Hindlimb muscle (tissue), 1 donor: ENCODE measurements around the gene DTWD1. TPM values are rescaled to one million over a fixed set of nuclear protein-coding genes. Genes with fewer than 3 reads are reported as not detected.
"Not testable (repeated sequence)": the region's sequence is repeated elsewhere in the genome, so short reads cannot be mapped to it uniquely, and the experiment has no call there.

Source experiments
- DNase-seq: peaks from one replicate; pipeline ENCODE4 v3.0.0-alpha.2; 2013
- polyA plus RNA-seq: library from polyadenylated mRNA; unstranded; fragments of 120-200 nt; gene quantifications from one replicate; pipeline ENCODE4 v1.2.1, GENCODE V29; 2013; ENCODE audit not compliant: insufficient read length

The DTWD1 gene
- polyA plus RNA-seq, 1 donor = 23.7 TPM

- DNase-seq = no peak
Measured at GRCh38 chr15:49646891-49647290, 26.0 kb downstream of the DTWD1 start.

GRCh38 chr15:49649987-49650386 lies 29.1 kb downstream of the DTWD1 start:
- DNase-seq = no peak

- no peak for DNase-seq
Measured at GRCh38 chr15:49650676-49651075, 29.8 kb downstream of the DTWD1 start.

GRCh38 chr15:49652922-49653321 lies 32.1 kb downstream of the DTWD1 start:
- DNase-seq = no peak

- no peak for DNase-seq
Measured at GRCh38 chr15:49656734-49657133, 35.9 kb downstream of the DTWD1 start.

GRCh38 chr15:49664716-49665115 lies 43.9 kb downstream of the DTWD1 start:
- no peak for DNase-seq

GRCh38 chr15:49666486-49666885 lies 45.6 kb downstream of the DTWD1 start:
- DNase-seq = not testable (repeated sequence)

GRCh38 chr15:49669288-49669687 lies 48.4 kb downstream of the DTWD1 start:
- no peak for DNase-seq

- no peak for DNase-seq
Measured at GRCh38 chr15:49673861-49674260, 53.0 kb downstream of the DTWD1 start.

GRCh38 chr15:49674370-49674769 lies 53.5 kb downstream of the DTWD1 start:
- no peak for DNase-seq

- no peak for DNase-seq
Measured at GRCh38 chr15:49675041-49675440, 54.2 kb downstream of the DTWD1 start.

- DNase-seq = no peak
Measured at GRCh38 chr15:49678655-49679054, 57.8 kb downstream of the DTWD1 start.

GRCh38 chr15:49686599-49686998 lies 65.8 kb downstream of the DTWD1 start:
- DNase-seq = no peak

- DNase-seq = no peak
Measured at GRCh38 chr15:49688135-49688790, 67.4 kb downstream of the DTWD1 start.

GRCh38 chr15:49692514-49693090 lies 71.8 kb downstream of the DTWD1 start:
- DNase-seq = no peak

GRCh38 chr15:49693498-49693897 lies 72.7 kb downstream of the DTWD1 start:
- no peak for DNase-seq

GRCh38 chr15:49696433-49696832 lies 75.6 kb downstream of the DTWD1 start:
- no peak for DNase-seq

GRCh38 chr15:49697121-49697520 lies 76.3 kb downstream of the DTWD1 start:
- DNase-seq = no peak

GRCh38 chr15:49702982-49703381 lies 82.1 kb downstream of the DTWD1 start:
- not testable (repeated sequence) for DNase-seq

Other genes starting within 250 kb of the DTWD1 start
- 24.1 TPM for gene FGF7, start 197.8 kb upstream of the DTWD1 start, polyA plus RNA-seq
- 7.6 TPM for gene FAM227B, start 230 bp upstream of the DTWD1 start, polyA plus RNA-seq